ENCODE measurements around the gene RNF121. TPM values are rescaled to one million over a fixed set of nuclear protein-coding genes. Genes with fewer than 3 reads are reported as not detected.

The RNF121 gene
- total RNA-seq, 1 donor from 2014 or later, result 30.9 TPM

GRCh38 chr11:71990701-71991100 is 61.9 kb downstream of the RNF121 start:
- no peak for TF ChIP-seq CTCF (IDR thresholded peaks at IDR 0.05; ENCODE audit: insufficient read depth, low read length, poor library complexity, severe bottlenecking)
- Histone ChIP-seq H3K27me3 (ENCODE audit: control insufficient read depth, insufficient read depth, low read length) (no peaks in the 10 kb centered on the region), H3K36me3 (ENCODE audit: control insufficient read depth, insufficient read depth, low read length) (no peaks in the 10 kb centered on the region), H3K4me3 (ENCODE audit: low read depth, low read length) (no peak overlapping the region)
- DNase-seq (ENCODE audit: low read depth), result no peak

DNA sequence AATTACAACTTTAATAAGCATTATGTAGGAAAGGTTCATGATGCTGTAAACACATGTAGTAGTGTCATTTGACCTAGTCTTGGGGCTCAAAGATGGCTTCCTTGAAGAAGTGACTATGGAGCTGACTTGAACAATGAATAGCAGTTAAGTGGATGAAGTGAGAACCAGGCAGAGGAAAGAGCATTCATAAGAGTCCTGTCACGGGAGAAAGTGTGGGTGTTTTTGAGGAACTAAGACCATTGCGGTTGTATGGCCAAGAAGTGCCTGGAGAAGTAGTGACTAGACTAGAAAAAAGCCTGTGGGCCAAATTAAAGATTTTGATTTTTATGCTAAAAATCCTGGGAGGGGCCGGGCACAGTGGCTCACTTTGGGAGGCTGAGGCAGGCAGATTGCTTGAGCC is 62.6 kb downstream of the RNF121 start:
- H3K36me3 ChIP-seq (ENCODE audit: control insufficient read depth, insufficient read depth, low read length), result no peaks in the 10 kb centered on the region
- no peak for DNase-seq (ENCODE audit: low read depth)
- TF ChIP-seq CTCF (IDR thresholded peaks at IDR 0.05; ENCODE audit: insufficient read depth, low read length, poor library complexity, severe bottlenecking), result no peak

GRCh38 chr11:71992136-71992730 is 63.4 kb downstream of the RNF121 start:
- no peak for TF ChIP-seq CTCF (IDR thresholded peaks at IDR 0.05; ENCODE audit: insufficient read depth, low read length, poor library complexity, severe bottlenecking)
- Histone ChIP-seq H3K36me3 (ENCODE audit: control insufficient read depth, insufficient read depth, low read length) (no peaks in the 10 kb centered on the region), H3K27me3 (ENCODE audit: control insufficient read depth, insufficient read depth, low read length) (no peaks in the 10 kb centered on the region), H3K4me3 (ENCODE audit: low read depth, low read length) (no peak overlapping the region)
- DNase-seq (ENCODE audit: low read depth), result no peak

More for the DNA sequence above, 62.6 kb downstream of the RNF121 start:
- Histone ChIP-seq H3K27me3 (ENCODE audit: control insufficient read depth, insufficient read depth, low read length) (no peaks in the 10 kb centered on the region), H3K4me3 (ENCODE audit: low read depth, low read length) (no peak overlapping the region)

- Histone ChIP-seq H3K4me3 (ENCODE audit: low read depth, low read length) (no peak overlapping the region), H3K36me3 (ENCODE audit: control insufficient read depth, insufficient read depth, low read length) (no peaks in the 10 kb centered on the region), H3K27me3 (ENCODE audit: control insufficient read depth, insufficient read depth, low read length) (no peaks in the 10 kb centered on the region)
- no peak for DNase-seq (ENCODE audit: low read depth)
- TF ChIP-seq CTCF (IDR thresholded peaks at IDR 0.05; ENCODE audit: insufficient read depth, low read length, poor library complexity, severe bottlenecking), result no peak
These were observed 65.9 kb downstream of the RNF121 start for GRCh38 chr11:71994786-71995185.

DNA sequence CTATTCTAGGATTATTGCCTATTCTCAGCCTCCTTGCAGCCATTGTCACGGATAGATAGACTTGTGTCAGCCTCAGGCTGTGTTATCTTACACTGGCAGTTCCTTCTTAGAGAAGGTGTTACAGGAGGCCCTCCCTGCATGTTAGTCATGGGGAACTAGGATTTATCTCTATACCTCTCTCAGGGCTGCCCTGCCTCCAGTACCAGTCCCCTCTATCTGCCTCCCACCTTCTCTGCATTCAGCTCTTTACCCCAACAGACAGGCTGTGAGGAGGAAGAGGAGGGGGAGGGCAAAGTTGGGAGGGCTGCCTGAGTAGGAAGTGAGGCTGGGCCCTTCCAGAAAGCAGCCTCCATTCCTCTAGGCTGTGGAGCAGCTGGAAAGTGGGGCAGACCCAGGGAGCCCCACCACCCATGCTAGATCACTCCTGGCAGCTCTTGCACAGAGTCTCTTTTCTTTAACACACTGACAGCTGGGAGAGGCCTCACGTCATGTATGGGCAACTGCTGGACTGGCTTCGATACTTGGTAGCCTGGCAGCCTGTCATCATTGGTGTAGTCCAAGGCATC is 67.0 kb downstream of the RNF121 start:
- no peak for DNase-seq (ENCODE audit: low read depth)
- H3K36me3 ChIP-seq (ENCODE audit: control insufficient read depth, insufficient read depth, low read length), result peaks cover 1% of the 10 kb centered on the region
- H3K27me3 ChIP-seq (ENCODE audit: control insufficient read depth, insufficient read depth, low read length), result no peaks in the 10 kb centered on the region
- no peak overlapping the region for H3K4me3 ChIP-seq (ENCODE audit: low read depth, low read length)
- TF ChIP-seq CTCF (IDR thresholded peaks at IDR 0.05; ENCODE audit: insufficient read depth, low read length, poor library complexity, severe bottlenecking), result no peak

DNA sequence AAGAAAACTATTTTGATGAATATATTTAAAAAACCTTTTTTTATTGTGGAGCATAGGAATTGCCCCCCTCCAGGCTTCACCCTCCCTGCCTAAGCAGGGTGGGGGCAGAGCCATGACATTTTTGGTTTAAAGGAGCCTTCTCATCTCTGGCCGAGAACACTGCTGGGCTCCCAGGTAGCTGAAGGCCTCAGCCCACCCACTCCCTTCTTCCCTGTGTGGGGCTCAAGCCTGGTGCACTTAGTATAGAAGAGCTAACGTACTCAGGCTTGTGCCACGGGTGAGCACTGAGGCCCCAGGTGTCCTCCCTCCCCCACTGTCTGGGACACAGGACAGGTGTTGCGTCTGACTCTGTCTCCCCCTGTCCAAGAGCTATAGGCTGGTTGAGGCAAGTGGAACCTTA is 67.7 kb downstream of the RNF121 start:
- no peak overlapping the region for H3K4me3 ChIP-seq (ENCODE audit: low read depth, low read length)
- no peak for TF ChIP-seq CTCF (IDR thresholded peaks at IDR 0.05; ENCODE audit: insufficient read depth, low read length, poor library complexity, severe bottlenecking)
- no peak for DNase-seq (ENCODE audit: low read depth)
- H3K27me3 ChIP-seq (ENCODE audit: control insufficient read depth, insufficient read depth, low read length), result no peaks in the 10 kb centered on the region
- H3K36me3 ChIP-seq (ENCODE audit: control insufficient read depth, insufficient read depth, low read length), result peaks cover 1% of the 10 kb centered on the region

Data from kidney epithelial cell (primary cell).